Measurements from ENCODE around the gene NPPA.

DNA sequence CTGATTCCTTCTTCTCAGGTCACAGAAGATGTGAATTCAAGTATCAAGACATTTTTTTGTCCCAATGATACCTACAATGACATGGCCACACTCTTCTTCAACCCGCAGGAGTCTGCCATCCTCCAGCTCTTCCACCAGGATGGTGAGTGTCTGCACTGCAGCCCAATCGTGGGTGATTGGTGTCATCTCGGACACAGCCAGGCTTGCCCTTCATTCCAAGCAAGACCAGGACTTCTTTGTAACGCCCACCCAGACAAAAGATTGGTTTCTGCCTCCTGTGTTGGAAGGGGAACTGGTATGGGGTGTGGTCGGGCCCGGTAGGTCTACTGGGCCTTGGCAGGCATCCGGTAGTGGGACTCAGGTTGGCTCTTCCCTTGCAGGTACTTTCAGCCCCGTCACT, 14.1 kb downstream of the NPPA start:
- TF ChIP-seq, protein P1, sequence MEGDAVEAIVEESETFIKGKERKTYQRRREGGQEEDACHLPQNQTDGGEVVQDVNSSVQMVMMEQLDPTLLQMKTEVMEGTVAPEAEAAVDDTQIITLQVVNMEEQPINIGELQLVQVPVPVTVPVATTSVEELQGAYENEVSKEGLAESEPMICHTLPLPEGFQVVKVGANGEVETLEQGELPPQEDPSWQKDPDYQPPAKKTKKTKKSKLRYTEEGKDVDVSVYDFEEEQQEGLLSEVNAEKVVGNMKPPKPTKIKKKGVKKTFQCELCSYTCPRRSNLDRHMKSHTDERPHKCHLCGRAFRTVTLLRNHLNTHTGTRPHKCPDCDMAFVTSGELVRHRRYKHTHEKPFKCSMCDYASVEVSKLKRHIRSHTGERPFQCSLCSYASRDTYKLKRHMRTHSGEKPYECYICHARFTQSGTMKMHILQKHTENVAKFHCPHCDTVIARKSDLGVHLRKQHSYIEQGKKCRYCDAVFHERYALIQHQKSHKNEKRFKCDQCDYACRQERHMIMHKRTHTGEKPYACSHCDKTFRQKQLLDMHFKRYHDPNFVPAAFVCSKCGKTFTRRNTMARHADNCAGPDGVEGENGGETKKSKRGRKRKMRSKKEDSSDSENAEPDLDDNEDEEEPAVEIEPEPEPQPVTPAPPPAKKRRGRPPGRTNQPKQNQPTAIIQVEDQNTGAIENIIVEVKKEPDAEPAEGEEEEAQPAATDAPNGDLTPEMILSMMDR (conservative IDR thresholded peaks at IDR 0.05; ENCODE audit: low read depth, low read length), result no peak
- TF ChIP-seq EZH2 (IDR thresholded peaks at IDR 0.05; ENCODE audit: low read length, unreplicated experiment) (no peak), EZH2phosphoT487 (IDR thresholded peaks at IDR 0.05; ENCODE audit: borderline replicate concordance, low read length) (no peak)
